Ovary (tissue), 9 donors: ENCODE results near the gene ERO1B. TPM values are rescaled to one million over a fixed set of nuclear protein-coding genes. Genes with fewer than 3 reads are reported as not detected.

Experiments used
- DNase-seq, 5 donors: peaks; one replicate each; pipeline ENCODE4 v3.0.0-alpha.2; 2019 to 2020
- H3K27ac ChIP-seq, 2 donors: fragments of 200-600 bp; one replicate each; pipeline versions ENCODE4 v1.5.1 to v1.8.0; 2019 to 2022
- H3K27me3 ChIP-seq: fragments of 200-600 bp; one replicate; pipeline ENCODE4 v1.8.0; 2022
- H3K36me3 ChIP-seq: fragments of 200-600 bp; sonication (generic); one replicate; pipeline ENCODE4 v1.5.1; 2019
- H3K4me1 ChIP-seq: one replicate; pipeline ENCODE4 v1.8.1; 2013; ENCODE audit warnings: mild to moderate bottlenecking, moderate library complexity; ENCODE audit not compliant: insufficient read depth
- H3K4me3 ChIP-seq: fragments of 200-600 bp; sonication (generic); one replicate; pipeline ENCODE4 v1.5.1; 2017
- H3K9me3 ChIP-seq, 2 donors: fragments of 200-600 bp in 1 of 2; sonication (generic) in 1 of 2; one replicate each; pipeline versions ENCODE4 v1.5.1 to v1.8.1; 2013 to 2019; ENCODE audit warnings: mild to moderate bottlenecking in 1 of 2, moderate library complexity in 1 of 2
- CTCF ChIP-seq, 3 donors: fragments of 450-650 bp in 2 of 3; fragments of 200-600 bp in 1 of 3; IDR thresholded peaks; one replicate each; pipeline versions ENCODE4 v1.5.1 to v1.8.0; 2016 to 2022; ENCODE audit warnings: antibody characterized with exemption in 3 of 3, mild to moderate bottlenecking in 1 of 3
- EP300 ChIP-seq: sonication (generic); formaldehyde crosslinking; IDR thresholded peaks from one replicate; pipeline ENCODE4 v1.6.1; 2017; ENCODE audit warnings: antibody characterized with exemption
- POLR2A ChIP-seq: fragments of 450-650 bp; IDR thresholded peaks from one replicate; pipeline ENCODE4 v1.6.1; 2017; ENCODE audit warnings: antibody characterized with exemption, mild to moderate bottlenecking, moderate library complexity
- WGBS, 3 donors: extraction: QIAGEN DNeasy Blood & Tissue Kit in 1 of 3; methylation state at CpG; one replicate each; pipeline versions ENCODE4 v1.1.5 to v1.1.7; 2013 to 2017; 5-methylcytosine and 5-hydroxymethylcytosine counted together
- intact Hi-C, 4 donors: fragments of 100-400 bp; cut with DNase I; formaldehyde crosslinking; loops; one replicate each; pipeline versions ENCODE4 v1.11.0 to v1.15.1; 2022 to 2023
- polyA plus RNA-seq, 2 donors: library from polyadenylated mRNA; stranded (reverse); fragments of 200-250 nt in 1 of 2; fragments of 350-450 nt in 1 of 2; fragmentation: Illumina TruSeq in 1 of 2; extraction: RNeasy Lipid Tissue Mini Kit (QIAGEN cat#74804) in 1 of 2; gene quantifications; one replicate each; pipeline ENCODE4 v1.2.3, GENCODE V29; 2013 to 2014
- total RNA-seq, 7 donors: library from RNA; depleted of rRNA in 2 of 7; stranded (reverse); fragments of >200 nt in 2 of 7; fragmentation: NEBNext Ultra II Directional in 3 of 7; extraction: Animal tissue kit (Norgen Biotek cat#: 25700) in 3 of 7; gene quantifications; one replicate each; pipeline versions ENCODE4 v1.1.0 to v1.2.4, GENCODE V29; 2016 to 2023
- donor health status: DM: no; HTN: no; CAD: no; lungs with moderate emphysema.
- donor health status: DM: no; HTN: no; CAD: no.
- donor health status: Bipolar disorder and iron deficiency.
- donor health status: DM: yes; HTN: yes; CAD: no.
- donor health status: DM: no; HTN: no; CAD: no.
- donor health status: DM: yes; HTN: yes; CAD: no.

ERO1B gene
- total and polyA plus RNA-seq, 9 donors = 4.8 to 15.4 (median 5.8) TPM

- TF ChIP-seq EP300 = no peak
- TF ChIP-seq CTCF (IDR thresholded peaks at IDR 0.05) = no peak
- TF ChIP-seq POLR2A = no peak
- intact Hi-C loops = no loop called here
- DNase-seq = no peak
- no peaks in the 10 kb centered on the region for H3K4me1 ChIP-seq
- no peaks in the 10 kb centered on the region for H3K36me3 ChIP-seq
- no peak overlapping the region for H3K4me3 ChIP-seq
- no peaks in the 10 kb centered on the region for H3K27me3 ChIP-seq
- no peaks in the 10 kb centered on the region for H3K9me3 ChIP-seq
- 44 to 52% (median 50%) methylated on average over 2 of the region's 2 CpGs for WGBS, 3 donors
- H3K27ac ChIP-seq = no peak overlapping the region
Observed at GRCh38 chr1:236209185-236209584, 72.6 kb downstream of the ERO1B start.

- intact Hi-C loops = no loop called here
- H3K27ac ChIP-seq = no peak overlapping the region
- H3K27me3 ChIP-seq = no peaks in the 10 kb centered on the region
- H3K4me3 ChIP-seq = no peak overlapping the region
- no peaks in the 10 kb centered on the region for H3K4me1 ChIP-seq
- no peak for DNase-seq
- no peaks in the 10 kb centered on the region for H3K9me3 ChIP-seq
- WGBS, 3 donors = 92 to 95% (median 94%) methylated on average over 4 of the region's 4 CpGs
- TF ChIP-seq EP300 (no peak), POLR2A (no peak), CTCF (IDR thresholded peaks at IDR 0.05) (no peak)
- H3K36me3 ChIP-seq = no peaks in the 10 kb centered on the region
Observed at GRCh38 chr1:236207569-236207968, 74.2 kb downstream of the ERO1B start.

- no peaks in the 10 kb centered on the region for H3K36me3 ChIP-seq
- H3K27ac ChIP-seq = no peak overlapping the region
- H3K27me3 ChIP-seq = no peaks in the 10 kb centered on the region
- TF ChIP-seq POLR2A (no peak), CTCF (IDR thresholded peaks at IDR 0.05) (no peak), EP300 (no peak)
- H3K9me3 ChIP-seq = peaks cover 0 to 3% of the 10 kb centered on the region in 2 donors
- WGBS, 3 donors = 60 to 66% (median 64%) methylated on average over 5 of the region's 5 CpGs
- H3K4me1 ChIP-seq = no peaks in the 10 kb centered on the region
- intact Hi-C loops = no loop called here
- DNase-seq = no peak
- no peak overlapping the region for H3K4me3 ChIP-seq
Observed at GRCh38 chr1:236207121-236207520, 74.6 kb downstream of the ERO1B start.

- 66 to 80% (median 72%) methylated on average over 4 of the region's 4 CpGs for WGBS, 3 donors
- Histone ChIP-seq H3K36me3 (no peaks in the 10 kb centered on the region), H3K9me3 (peaks cover 0 to 8% of the 10 kb centered on the region in 2 donors), H3K4me1 (no peaks in the 10 kb centered on the region), H3K4me3 (no peak overlapping the region), H3K27ac (no peak overlapping the region), H3K27me3 (no peaks in the 10 kb centered on the region)
- TF ChIP-seq POLR2A (no peak), EP300 (no peak), CTCF (IDR thresholded peaks at IDR 0.05) (no peak)
- no peak for DNase-seq
- intact Hi-C loops = no loop called here
Observed at GRCh38 chr1:236206548-236206947, 75.2 kb downstream of the ERO1B start.

- intact Hi-C loops = loop anchor here in 1 of 4 donors (1.0 kb wide), 1 partner anchor 36 kb away; no protein-coding TSS in a partner anchor
- no peak for DNase-seq
- H3K4me3 ChIP-seq = no peak overlapping the region
- no peaks in the 10 kb centered on the region for H3K36me3 ChIP-seq
- no peaks in the 10 kb centered on the region for H3K27me3 ChIP-seq
- WGBS, 3 donors = 93 to 97% (median 96%) methylated on average over 3 of the region's 3 CpGs
- H3K9me3 ChIP-seq = peaks cover 0 to 8% of the 10 kb centered on the region in 2 donors
- no peaks in the 10 kb centered on the region for H3K4me1 ChIP-seq
- no peak overlapping the region for H3K27ac ChIP-seq
- TF ChIP-seq POLR2A (no peak), CTCF (IDR thresholded peaks at IDR 0.05) (no peak), EP300 (no peak)
Observed at GRCh38 chr1:236204656-236205055, 77.1 kb downstream of the ERO1B start.
